GM18858 (cell line): Measurements from ENCODE around the gene FDXACB1.
A peak's percentile ranks its signal among the peaks of the same experiment; 100 is the strongest.
"Not testable (repeated sequence)": the region's sequence is repeated elsewhere in the genome, so short reads cannot be mapped to it uniquely, and the experiment has no call there.

Experiments used
- ATAC-seq: cut with Tn5 transposase; IDR thresholded peaks from one replicate; pipeline ENCODE4 v1.9.1; 2021; ENCODE audit not compliant: unreplicated experiment

FDXACB1 gene

GRCh38 chr11:111909378-111909777, 30.4 kb upstream of the FDXACB1 start:
- ATAC-seq = no peak

DNA sequence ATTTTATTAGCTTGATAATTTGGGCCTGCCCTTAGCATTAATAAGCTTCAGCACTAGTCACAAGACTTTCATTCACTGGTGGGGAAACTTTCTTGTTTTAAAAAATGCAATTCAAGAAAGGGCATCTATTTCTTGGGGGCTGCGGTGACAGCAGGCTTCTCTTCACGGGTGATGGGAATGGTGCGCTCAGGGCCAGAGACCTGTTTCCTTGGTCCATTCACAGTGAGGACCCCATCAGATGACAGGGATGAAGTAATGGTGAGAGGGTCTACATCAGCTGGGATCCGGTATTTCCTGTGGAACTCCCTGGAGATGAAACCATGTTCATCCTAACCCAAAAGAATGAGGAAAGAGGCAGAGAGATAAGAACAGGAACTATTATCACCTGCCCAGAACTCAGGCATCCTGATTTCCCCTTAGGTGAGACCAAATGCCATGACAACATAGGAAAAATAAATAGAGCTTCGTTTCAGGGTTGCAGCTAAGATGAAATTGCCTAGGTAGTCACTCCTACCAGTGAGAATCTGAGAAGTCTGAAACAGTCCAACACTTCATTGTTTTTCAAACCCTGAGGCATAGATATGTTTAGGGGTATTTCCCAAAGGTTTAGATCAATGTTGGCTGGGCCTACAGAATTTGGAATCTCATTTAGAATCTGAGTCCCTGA, 29.8 kb upstream of the FDXACB1 start:
- no peak for ATAC-seq

GRCh38 chr11:111906680-111907079, 27.7 kb upstream of the FDXACB1 start:
- no peak for ATAC-seq

DNA sequence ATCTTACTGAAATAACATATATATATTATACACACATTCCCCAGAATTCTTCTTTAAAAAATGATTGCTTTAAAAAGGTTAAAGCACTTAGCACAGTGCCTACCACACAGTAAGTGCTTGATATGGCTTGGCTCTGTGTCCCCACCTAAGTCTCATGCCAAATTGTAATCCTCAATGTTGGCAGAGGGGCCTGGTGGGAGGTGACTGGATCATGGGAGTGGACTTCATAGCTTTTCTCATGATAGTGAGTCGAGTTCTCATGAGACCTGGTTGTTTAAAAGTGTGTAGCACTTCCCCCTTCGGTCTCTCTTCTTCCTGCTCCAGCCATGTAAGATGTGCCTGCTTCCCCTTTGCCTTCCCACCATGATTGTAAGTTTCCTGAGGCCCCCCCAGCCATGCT, 26.4 kb upstream of the FDXACB1 start:
- ATAC-seq = no peak

GRCh38 chr11:111886844-111887243, 7.9 kb upstream of the FDXACB1 start:
- no peak for ATAC-seq

- ATAC-seq = no peak
Observed at GRCh38 chr11:111886032-111886431, 7.1 kb upstream of the FDXACB1 start.

- not testable (repeated sequence) for ATAC-seq
Observed at GRCh38 chr11:111885053-111885452, 6.1 kb upstream of the FDXACB1 start.

DNA sequence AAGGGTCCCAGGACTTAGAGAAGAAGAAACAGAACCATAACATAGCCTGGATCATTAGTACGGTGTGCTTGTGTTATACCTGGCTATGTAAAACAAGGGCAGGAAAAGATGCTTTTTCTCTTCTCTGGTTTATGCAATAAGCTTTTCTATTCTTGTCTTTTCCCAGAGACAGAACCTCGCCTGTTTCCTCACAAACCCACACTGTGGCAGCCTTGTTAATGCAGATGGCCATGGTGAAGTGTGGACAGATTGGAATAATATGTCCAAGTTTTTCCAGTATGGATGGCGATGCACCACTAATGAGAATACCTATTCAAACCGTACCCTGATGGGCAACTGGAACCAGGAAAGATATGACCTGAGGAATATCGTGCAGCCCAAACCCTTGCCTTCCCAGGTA, 3.2 kb upstream of the FDXACB1 start:
- no peak for ATAC-seq

DNA sequence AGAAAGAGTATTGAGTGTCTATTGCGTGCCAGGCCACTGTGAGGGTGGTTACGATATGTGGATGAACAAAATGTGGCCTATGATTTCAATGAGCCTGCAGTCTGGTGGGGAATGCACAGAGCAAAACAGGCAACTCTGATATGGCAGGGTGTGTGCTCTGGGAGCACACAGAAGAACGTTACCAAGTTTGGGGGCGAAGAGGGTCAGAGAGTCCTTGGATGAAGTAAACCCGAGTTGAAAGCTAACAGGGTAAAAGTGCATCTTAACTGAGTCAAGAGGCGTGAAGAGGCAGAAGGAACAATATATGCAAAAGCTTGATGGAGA, 634 bp upstream of the FDXACB1 start:
- ATAC-seq = no peak

GRCh38 chr11:111878385-111878848, 548 bp downstream of the FDXACB1 start:
- no peak for ATAC-seq

- ATAC-seq = no peak
Observed at GRCh38 chr11:111871693-111872161, 7.2 kb downstream of the FDXACB1 start.

GRCh38 chr11:111870886-111871692, 7.9 kb downstream of the FDXACB1 start, which contains the start of gene ALG9:
ALG9 (minus strand) TSS chr11:111871581; CDS start chr11:111871482, 99 bp downstream.
- ATAC-seq = peak; percentile 73

GRCh38 chr11:111870522-111870885, 8.5 kb downstream of the FDXACB1 start:
- peak; percentile 17 for ATAC-seq

DNA sequence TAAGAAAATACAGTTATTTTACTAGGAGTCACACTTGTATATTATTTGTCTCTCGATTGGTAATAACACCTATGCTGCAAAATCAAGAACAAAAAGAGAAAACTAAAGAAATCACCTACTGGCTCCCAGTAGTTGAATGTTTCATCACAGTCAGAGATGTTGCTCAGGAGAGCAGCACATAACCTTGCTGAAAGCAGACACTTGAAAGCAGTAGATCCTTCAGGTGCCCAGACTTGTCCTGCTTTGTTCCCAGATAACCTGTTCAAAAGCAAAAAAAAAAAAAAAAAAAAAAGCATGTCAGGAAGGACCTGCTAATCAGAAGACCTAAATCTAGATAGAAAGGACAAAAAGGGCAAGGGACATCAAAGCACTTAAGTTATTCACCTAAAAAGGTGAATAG, 8.9 kb downstream of the FDXACB1 start:
- ATAC-seq = no peak

DNA sequence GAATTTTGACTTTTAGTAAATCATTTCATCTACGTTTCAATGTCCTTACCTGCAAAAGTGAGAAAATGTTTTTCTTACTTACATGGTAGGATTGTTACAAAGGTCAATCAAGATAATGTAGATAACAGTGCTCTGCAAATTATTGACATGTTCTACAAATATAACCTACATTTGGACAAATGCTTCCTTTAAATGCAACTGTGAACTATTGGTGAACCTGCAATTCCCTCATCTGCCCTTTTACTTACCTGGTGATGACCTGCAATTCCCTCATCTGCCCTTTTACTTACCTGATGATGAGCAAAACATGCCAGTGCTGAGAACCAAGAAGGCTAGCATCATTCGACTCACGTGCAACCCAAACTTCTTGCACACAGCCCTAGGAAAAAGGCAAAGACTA, 18.7 kb downstream of the FDXACB1 start:
- no peak for ATAC-seq

DNA sequence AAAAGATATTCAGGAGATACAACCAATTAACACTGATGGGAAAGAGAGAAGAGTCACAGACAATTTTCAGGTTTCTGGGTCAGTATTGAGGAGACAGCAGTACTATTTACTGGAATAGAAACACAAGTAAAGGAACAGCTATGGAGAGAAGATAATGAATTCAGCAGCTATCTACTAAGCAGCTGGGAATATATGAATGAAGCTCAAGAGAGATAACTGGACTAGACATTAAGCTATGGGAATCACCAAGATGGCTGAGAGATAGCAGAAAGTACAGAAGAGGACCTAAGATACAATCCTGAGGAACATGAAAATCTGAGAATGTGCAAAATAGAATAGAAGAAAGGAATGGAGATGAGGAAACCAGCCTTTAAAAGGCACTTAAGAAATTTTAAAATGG, 23.5 kb downstream of the FDXACB1 start:
- ATAC-seq = no peak

DNA sequence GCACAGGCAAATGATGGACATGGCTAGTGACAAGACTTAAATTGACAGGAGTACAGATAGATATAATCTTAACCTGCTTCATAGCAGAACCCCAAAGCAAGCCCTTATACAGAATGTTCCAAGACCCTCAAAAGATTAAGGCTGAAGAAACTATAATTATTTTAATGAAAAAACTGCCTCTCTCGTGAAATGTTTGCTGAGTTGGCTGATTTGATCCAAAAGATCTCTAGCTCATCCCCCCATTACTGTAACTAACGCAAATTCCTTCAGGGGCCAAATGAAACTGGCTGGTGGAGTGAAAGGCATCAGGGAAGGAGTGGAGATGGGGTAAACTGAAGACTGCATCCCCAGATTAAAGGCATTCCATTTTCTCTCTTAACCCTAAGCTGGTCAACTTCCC, 26.9 kb downstream of the FDXACB1 start:
- ATAC-seq = no peak

DNA sequence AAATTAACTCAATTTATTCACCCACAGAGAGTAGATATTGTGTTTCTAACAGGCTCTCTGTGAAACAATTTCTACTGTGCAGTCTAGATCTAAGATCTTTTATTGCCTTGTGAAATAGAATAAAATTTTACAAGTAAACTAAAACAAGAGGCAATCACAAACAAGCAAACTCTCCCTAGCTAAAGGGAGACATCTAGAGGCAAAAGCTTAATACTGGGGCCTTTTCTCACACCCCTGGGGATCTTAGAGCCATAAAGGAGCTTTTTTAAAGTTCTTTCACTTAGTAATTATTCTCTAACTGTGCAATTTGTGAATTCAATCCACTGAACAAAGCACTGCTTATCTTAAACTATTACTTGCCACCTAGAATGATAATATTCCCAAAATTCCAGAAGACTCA, 27.3 kb downstream of the FDXACB1 start:
- ATAC-seq = no peak

DNA sequence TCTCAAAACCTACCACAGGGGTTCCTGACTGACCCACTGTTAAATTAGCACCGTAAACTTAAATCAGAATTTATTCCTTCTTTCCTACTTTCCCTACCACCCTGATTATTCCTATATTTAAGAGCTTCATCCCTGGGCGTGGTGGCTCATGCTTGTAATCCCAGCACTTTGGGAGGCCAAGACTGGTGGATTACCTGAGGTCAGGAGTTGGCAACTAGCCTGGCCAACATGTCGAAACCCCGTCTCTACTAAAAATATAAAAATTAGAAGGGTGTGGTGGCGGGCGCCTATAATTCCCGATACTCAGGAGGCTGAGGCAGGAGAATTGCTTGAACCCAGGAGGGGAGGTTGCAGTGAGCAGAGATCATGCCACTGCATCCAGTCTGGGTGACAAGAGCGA, 27.9 kb downstream of the FDXACB1 start:
- ATAC-seq = no peak

- no peak for ATAC-seq
Observed at GRCh38 chr11:111849631-111850030, 29.3 kb downstream of the FDXACB1 start.

DNA sequence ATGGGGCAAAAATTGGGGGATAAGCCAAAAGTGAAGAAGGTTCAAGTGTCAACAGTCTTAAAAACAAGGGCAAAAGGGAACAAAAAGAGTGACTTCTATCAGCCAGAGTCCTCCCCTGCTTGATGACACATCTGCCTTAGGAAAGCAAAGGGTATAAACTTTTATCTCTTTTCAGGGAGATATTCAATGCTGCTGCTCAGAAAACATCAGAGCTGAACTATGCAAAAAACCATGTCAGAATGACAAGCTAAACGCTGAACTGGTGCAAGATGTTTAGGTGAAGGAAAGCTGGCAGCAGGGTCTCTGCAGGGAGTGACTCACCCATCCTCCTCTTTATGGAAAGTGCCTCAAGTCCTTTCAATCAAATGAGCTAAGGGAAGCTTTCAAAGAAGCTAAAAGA, 32.3 kb downstream of the FDXACB1 start:
- no peak for ATAC-seq

DNA sequence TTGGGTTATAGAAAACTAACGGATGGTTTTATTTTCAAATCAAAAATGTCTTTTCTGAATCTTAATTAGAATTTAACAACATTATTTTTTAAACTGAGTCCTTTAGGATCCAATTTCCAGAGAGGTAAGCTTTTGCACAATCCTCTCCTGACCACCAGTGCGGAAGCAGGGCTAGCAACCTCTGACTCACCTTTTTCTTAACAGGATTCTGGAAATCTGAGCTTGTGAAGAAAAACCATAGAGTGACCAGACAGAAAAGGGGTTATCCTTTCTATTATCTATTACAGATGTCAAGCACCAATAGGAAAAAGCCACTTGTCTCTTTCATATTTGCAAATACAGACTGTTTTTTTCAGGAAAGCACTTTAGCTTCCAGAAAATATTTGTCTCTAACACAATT, 32.9 kb downstream of the FDXACB1 start:
- no peak for ATAC-seq
